Esophagus muscularis mucosa (tissue), 3 donors: ENCODE data around the gene TUT1.

Source experiments
- POLR2A ChIP-seq: fragments of 450-650 bp; IDR thresholded peaks from one replicate; pipeline ENCODE4 v1.6.1; 2017; ENCODE audit warnings: antibody characterized with exemption, moderate library complexity, mild to moderate bottlenecking, low read depth
- POLR2AphosphoS5 ChIP-seq, 2 donors: sonication (generic); formaldehyde crosslinking; IDR thresholded peaks; one replicate each; pipeline ENCODE4 v1.6.1; 2017; ENCODE audit warnings: antibody characterized with exemption in 2 of 2
- TF ChIP-seq, protein P1 (sequence below), 3 experiments: fragments of 200-600 bp in 2 of 3; fragments of 450-650 bp in 1 of 3; sonication (generic) in 2 of 3; IDR thresholded peaks; one replicate each; pipeline ENCODE4 v1.5.1; 2017 to 2019; ENCODE audit warnings: antibody characterized with exemption in 3 of 3, mild to moderate bottlenecking in 2 of 3, moderate library complexity in 1 of 3

DNA sequence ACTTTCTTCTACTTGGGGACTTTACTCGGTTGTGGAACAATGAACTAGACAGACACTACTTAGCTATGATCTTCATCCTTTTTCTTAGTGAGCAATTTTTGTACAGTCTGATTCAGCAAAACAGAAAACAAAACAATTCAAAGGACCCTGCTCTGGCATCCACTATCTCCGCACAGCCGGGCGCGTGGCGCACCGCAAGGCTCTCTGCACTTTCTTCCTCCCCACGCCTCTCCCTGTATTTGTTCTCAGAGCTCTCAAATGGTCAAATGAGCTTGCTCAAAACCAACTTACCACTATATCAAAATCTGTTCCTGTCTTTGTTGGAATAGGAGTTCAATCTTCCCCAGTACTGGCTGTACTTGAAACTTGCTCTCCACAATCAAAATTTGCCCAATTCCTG is 25.1 kb downstream of the TUT1 start:
- TF ChIP-seq, protein P1, sequence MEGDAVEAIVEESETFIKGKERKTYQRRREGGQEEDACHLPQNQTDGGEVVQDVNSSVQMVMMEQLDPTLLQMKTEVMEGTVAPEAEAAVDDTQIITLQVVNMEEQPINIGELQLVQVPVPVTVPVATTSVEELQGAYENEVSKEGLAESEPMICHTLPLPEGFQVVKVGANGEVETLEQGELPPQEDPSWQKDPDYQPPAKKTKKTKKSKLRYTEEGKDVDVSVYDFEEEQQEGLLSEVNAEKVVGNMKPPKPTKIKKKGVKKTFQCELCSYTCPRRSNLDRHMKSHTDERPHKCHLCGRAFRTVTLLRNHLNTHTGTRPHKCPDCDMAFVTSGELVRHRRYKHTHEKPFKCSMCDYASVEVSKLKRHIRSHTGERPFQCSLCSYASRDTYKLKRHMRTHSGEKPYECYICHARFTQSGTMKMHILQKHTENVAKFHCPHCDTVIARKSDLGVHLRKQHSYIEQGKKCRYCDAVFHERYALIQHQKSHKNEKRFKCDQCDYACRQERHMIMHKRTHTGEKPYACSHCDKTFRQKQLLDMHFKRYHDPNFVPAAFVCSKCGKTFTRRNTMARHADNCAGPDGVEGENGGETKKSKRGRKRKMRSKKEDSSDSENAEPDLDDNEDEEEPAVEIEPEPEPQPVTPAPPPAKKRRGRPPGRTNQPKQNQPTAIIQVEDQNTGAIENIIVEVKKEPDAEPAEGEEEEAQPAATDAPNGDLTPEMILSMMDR (IDR thresholded peaks at IDR 0.05): no peak
- TF ChIP-seq POLR2A (no peak), POLR2AphosphoS5 (IDR thresholded peaks at IDR 0.05) (no peak)
